GM12892 (cell line): ENCODE data around the gene KRTAP10-3.
"Not testable (repeated sequence)": the region's sequence is repeated elsewhere in the genome, so short reads cannot be mapped to it uniquely, and the experiment has no call there.

Experiments used
- POLR2A ChIP-seq: IDR thresholded peaks from 2 replicates; pipeline ENCODE4 v1.6.1; 2011; ENCODE audit warnings: low read depth, low read length, control low read depth
- POLR2AphosphoS5 ChIP-seq: IDR thresholded peaks from 2 replicates; pipeline ENCODE4 v1.6.1; 2011; ENCODE audit warnings: low read depth, low read length, control low read depth
- TAF1 ChIP-seq: IDR thresholded peaks from 2 replicates; pipeline ENCODE4 v1.6.1; 2011; ENCODE audit warnings: low read depth, mild to moderate bottlenecking, control low read depth, low read length, borderline replicate concordance

DNA sequence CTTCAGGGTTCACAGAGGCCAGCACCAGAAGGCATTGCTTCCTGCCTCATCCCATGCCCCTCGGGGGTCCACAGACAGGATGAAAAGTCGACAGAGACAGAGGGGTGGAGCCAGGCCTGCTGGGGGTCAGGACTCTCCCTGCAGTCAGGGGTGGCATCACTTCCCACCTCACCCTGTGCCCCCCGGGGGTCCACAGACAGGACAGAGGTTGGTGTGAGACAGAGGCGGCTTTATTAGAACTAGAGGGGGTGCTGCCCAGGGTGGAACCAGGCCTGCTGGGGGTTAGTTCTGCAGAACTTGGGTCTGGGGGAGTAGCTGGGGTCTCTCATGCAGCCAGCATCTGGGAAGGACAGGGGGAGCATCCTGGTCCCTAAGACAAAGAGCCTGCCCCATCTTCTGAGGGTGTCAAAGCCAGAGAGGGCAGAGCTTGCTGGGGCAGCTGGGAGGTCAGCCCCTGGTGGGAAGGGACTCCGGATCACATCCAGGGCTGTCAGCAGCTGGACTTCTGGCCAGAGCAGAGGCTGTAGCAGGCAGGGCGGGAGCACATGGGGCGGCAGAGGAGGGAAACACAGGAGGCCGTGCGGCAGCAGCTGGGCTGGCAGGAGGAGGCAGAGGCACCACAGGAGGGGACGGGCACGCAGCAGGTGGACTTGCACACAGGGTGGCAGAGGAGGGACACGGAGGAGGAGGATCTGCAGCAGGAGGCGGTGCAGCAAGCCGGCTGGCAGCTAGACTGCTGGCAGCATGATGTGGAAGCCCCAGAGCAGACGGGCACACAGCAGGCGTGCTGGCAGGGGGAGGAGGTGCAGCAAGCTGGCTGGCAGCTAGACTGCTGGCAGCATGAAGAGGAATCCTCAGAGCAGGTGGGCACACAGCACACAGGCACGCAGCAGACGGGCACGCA lies 32.6 kb upstream of the KRTAP10-3 start:
- TF ChIP-seq POLR2A, POLR2AphosphoS5, TAF1: not testable (repeated sequence)
